Right renal pelvis (tissue), 4 donors: ENCODE measurements around the gene TMEM238. TPM values are rescaled to one million over a fixed set of nuclear protein-coding genes. Genes with fewer than 3 reads are reported as not detected.
A peak's percentile ranks its signal among the peaks of the same experiment; 100 is the strongest.
"Not testable (repeated sequence)": the region's sequence is repeated elsewhere in the genome, so short reads cannot be mapped to it uniquely, and the experiment has no call there.

Experiments
- DNase-seq, 4 donors: peaks; one replicate each; pipeline ENCODE4 v3.0.0-alpha.2; 2013; ENCODE audit warnings: low read depth in 4 of 4, low spot score in 3 of 4, missing footprints in 1 of 4
- polyA plus RNA-seq, 4 donors: library from polyadenylated mRNA; unstranded; fragments of 120-200 nt; gene quantifications; one replicate each; pipeline ENCODE4 v1.2.1, GENCODE V29; 2013; ENCODE audit not compliant: insufficient read length in 4 of 4

The TMEM238 gene
- polyA plus RNA-seq, 4 donors: 0.22 to 1.6 (median 0.62) TPM

- DNase-seq: no peak
Observed at GRCh38 chr19:55341595-55342531, 42.2 kb downstream of the TMEM238 start.

- DNase-seq: no peak
Observed at GRCh38 chr19:55341171-55341588, 42.9 kb downstream of the TMEM238 start.

GRCh38 chr19:55340784-55341147 lies 43.3 kb downstream of the TMEM238 start:
- no peak for DNase-seq

GRCh38 chr19:55339889-55340783 lies 44.0 kb downstream of the TMEM238 start:
- DNase-seq: no peak

GRCh38 chr19:55339105-55339888 lies 44.8 kb downstream of the TMEM238 start, which contains the start of gene KMT5C:
Gene KMT5C, plus strand, starts transcription at chr19:55339876. Its CDS starts 2,061 bp downstream, at chr19:55341937.
- DNase-seq: peak; percentile 100

- no peak for DNase-seq
Observed at GRCh38 chr19:55336101-55336500, 48.0 kb downstream of the TMEM238 start.

GRCh38 chr19:55333870-55334269 lies 50.2 kb downstream of the TMEM238 start:
- no peak for DNase-seq

GRCh38 chr19:55329791-55330190 lies 54.3 kb downstream of the TMEM238 start:
- DNase-seq: not testable (repeated sequence)

Other genes with a start within 250 kb of the TMEM238 start
- gene TNNT1, start 235.1 kb downstream of the TMEM238 start, polyA plus RNA-seq: 1 to 10 TPM; 2.9 to 6.0 (median 4.4) TPM
- gene TNNI3, start 226.6 kb downstream of the TMEM238 start, polyA plus RNA-seq: 1 to 10 TPM; 3.1 to 5.3 (median 3.9) TPM
- gene DNAAF3, start 217.7 kb downstream of the TMEM238 start, polyA plus RNA-seq: 10 to 100 TPM in 1 of 4 donors, 1 to 10 TPM in 3; 8.1 to 10.9 (median 8.3) TPM
- gene SYT5, start 204.0 kb downstream of the TMEM238 start, polyA plus RNA-seq: under 1 TPM; 0.13 to 0.56 (median 0.29) TPM
- under 1 TPM in 3 of 4 donors, not detected in 1; 0.10 to 0.49 (median 0.27) TPM for gene PTPRH, start 174.8 kb downstream of the TMEM238 start, polyA plus RNA-seq
- gene TMEM86B, start 155.5 kb downstream of the TMEM238 start, polyA plus RNA-seq: 1 to 10 TPM; 2.9 to 4.5 (median 3.9) TPM
- gene PPP6R1, start 125.3 kb downstream of the TMEM238 start, polyA plus RNA-seq: 10 to 100 TPM; 38.9 to 50.9 (median 44.2) TPM
- gene HSPBP1, start 104.2 kb downstream of the TMEM238 start, polyA plus RNA-seq: 10 to 100 TPM; 25.7 to 47.7 (median 29.7) TPM
- 10 to 100 TPM; 14.1 to 16.7 (median 16.2) TPM for gene BRSK1, start 100.3 kb downstream of the TMEM238 start, polyA plus RNA-seq
- 1 to 10 TPM in 3 of 4 donors, under 1 TPM in 1; 0.72 to 1.6 (median 1.4) TPM for gene TMEM150B, start 59.0 kb downstream of the TMEM238 start, polyA plus RNA-seq
- 10 to 100 TPM; 14.0 to 25.5 (median 16.9) TPM for gene KMT5C, start 44.4 kb downstream of the TMEM238 start, polyA plus RNA-seq
- 1 to 10 TPM in 1 of 4 donors, under 1 TPM in 3; 0.45 to 1.5 (median 0.72) TPM for gene COX6B2, start 29.6 kb downstream of the TMEM238 start, polyA plus RNA-seq
- gene GARIN5B, start 21.0 kb downstream of the TMEM238 start, polyA plus RNA-seq: under 1 TPM; 0.10 to 0.25 (median 0.16) TPM
- 1 to 10 TPM; 1.0 to 1.8 (median 1.5) TPM for gene IL11, start 13.8 kb downstream of the TMEM238 start, polyA plus RNA-seq
- under 1 TPM in 2 of 4 donors, not detected in 2; 0.47 to 0.56 TPM for gene TMEM190, start 7.5 kb downstream of the TMEM238 start, polyA plus RNA-seq
- gene RPL28, start 1.6 kb upstream of the TMEM238 start, polyA plus RNA-seq: 1,000 to 10,000 TPM in 1 of 4 donors, 100 to 1,000 TPM in 3; 895 to 1,455 (median 919) TPM
- gene UBE2S, start 23.5 kb upstream of the TMEM238 start, polyA plus RNA-seq: 10 to 100 TPM; 42.6 to 69.0 (median 48.9) TPM
- gene SHISA7, start 59.0 kb upstream of the TMEM238 start, polyA plus RNA-seq: under 1 TPM; 0.10 to 0.14 (median 0.13) TPM
- 10 to 100 TPM; 35.2 to 54.6 (median 38.7) TPM for gene ISOC2, start 77.3 kb upstream of the TMEM238 start, polyA plus RNA-seq
- not detected for gene C19orf85, start 80.5 kb upstream of the TMEM238 start, polyA plus RNA-seq
- gene ZNF628, start 92.3 kb upstream of the TMEM238 start, polyA plus RNA-seq: 1 to 10 TPM; 3.2 to 5.4 (median 3.6) TPM
- gene NAT14, start 100.9 kb upstream of the TMEM238 start, polyA plus RNA-seq: 10 to 100 TPM; 43.6 to 68.7 (median 51.3) TPM
- 1 to 10 TPM; 1.6 to 2.9 (median 2.3) TPM for gene SSC5D, start 104.1 kb upstream of the TMEM238 start, polyA plus RNA-seq
- gene SBK2, start 152.8 kb upstream of the TMEM238 start, polyA plus RNA-seq: under 1 TPM; 0.62 to 0.97 (median 0.67) TPM
- gene SBK3, start 161.3 kb upstream of the TMEM238 start, polyA plus RNA-seq: under 1 TPM in 2 of 4 donors, not detected in 2; 0.13 to 0.28 TPM
- 10 to 100 TPM; 14.4 to 21.1 (median 18.3) TPM for gene ZNF579, start 196.6 kb upstream of the TMEM238 start, polyA plus RNA-seq
- gene FIZ1, start 215.2 kb upstream of the TMEM238 start, polyA plus RNA-seq: 10 to 100 TPM; 19.6 to 23.0 (median 20.3) TPM
- gene ZNF524, start 216.0 kb upstream of the TMEM238 start, polyA plus RNA-seq: 10 to 100 TPM in 1 of 4 donors, 1 to 10 TPM in 3; 7.7 to 12.0 (median 8.8) TPM
- gene ZNF865, start 221.4 kb upstream of the TMEM238 start, polyA plus RNA-seq: 10 to 100 TPM in 1 of 4 donors, 1 to 10 TPM in 3; 7.3 to 12.7 (median 7.8) TPM
- gene ZNF784, start 240.3 kb upstream of the TMEM238 start, polyA plus RNA-seq: 10 to 100 TPM in 3 of 4 donors, 1 to 10 TPM in 1; 9.2 to 13.5 (median 11.2) TPM